Endothelial cell of umbilical vein (primary cell): ENCODE measurements around the gene PTPRO.

Experiments
- EZH2 ChIP-seq: IDR thresholded peaks from 2 replicates; pipeline ENCODE4 v1.6.1; 2012; ENCODE audit warnings: borderline replicate concordance, low read depth, mild to moderate bottlenecking, moderate library complexity, low read length, inconsistent platforms; ENCODE audit not compliant: severe bottlenecking
- JUN ChIP-seq: IDR thresholded peaks from 2 replicates; pipeline ENCODE4 v1.6.1; 2011; ENCODE audit warnings: borderline replicate concordance, low read depth; ENCODE audit not compliant: insufficient read length, insufficient read depth
- MYC ChIP-seq: IDR thresholded peaks from one replicate; pipeline ENCODE4 v1.6.1; 2011; ENCODE audit warnings: mild to moderate bottlenecking, low read depth, low read length
- POLR2A ChIP-seq: IDR thresholded peaks from 2 replicates; pipeline ENCODE4 v1.6.1; 2012; ENCODE audit warnings: low read depth, mild to moderate bottlenecking, control low read depth, low read length
- POLR2AphosphoS5 ChIP-seq: IDR thresholded peaks from 2 replicates; pipeline ENCODE4 v1.6.1; 2012; ENCODE audit warnings: low read depth, mild to moderate bottlenecking, control low read depth, low read length, moderate library complexity; ENCODE audit not compliant: insufficient read depth
- TF ChIP-seq, protein P1 (sequence below), 2 donors: IDR thresholded peaks; 1 replicate in 1 of 2; 2 replicates in 1 of 2; pipeline ENCODE4 v1.5.1; 2011; ENCODE audit warnings: low read length in 2 of 2, mild to moderate bottlenecking in 2 of 2, moderate library complexity in 2 of 2, control low read depth in 1 of 2, inconsistent platforms in 1 of 2, low read depth in 1 of 2; ENCODE audit not compliant: insufficient read depth in 1 of 2; ENCODE audit errors: extremely low read depth in 1 of 2
- TF ChIP-seq, protein P2 (sequence below): IDR thresholded peaks from 2 replicates; pipeline ENCODE4 v1.6.1; 2011; ENCODE audit not compliant: insufficient read depth, insufficient read length

DNA sequence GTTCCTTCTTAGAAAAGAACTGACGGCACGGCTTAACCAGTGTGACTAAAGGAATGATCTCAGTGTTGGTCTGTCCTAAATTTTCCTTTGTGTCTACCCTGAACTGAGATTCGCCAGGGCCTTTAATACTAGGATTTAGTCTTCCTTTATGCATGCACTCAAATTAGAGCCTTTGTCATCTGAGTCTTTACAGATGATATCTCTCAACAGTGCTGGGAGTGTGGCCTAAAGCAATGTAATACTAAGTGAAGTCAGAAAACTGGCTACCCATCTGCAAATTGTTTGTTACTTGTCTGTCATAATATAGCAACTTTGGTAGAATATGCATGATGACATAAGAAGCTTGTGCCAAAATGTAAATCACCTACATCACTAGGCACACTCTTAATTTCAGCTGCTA lies 95.4 kb downstream of the PTPRO start:
- TF ChIP-seq POLR2A (no peak), MYC (no peak), POLR2AphosphoS5 (no peak), EZH2 (no peak), JUN (no peak)
- TF ChIP-seq, protein P1, sequence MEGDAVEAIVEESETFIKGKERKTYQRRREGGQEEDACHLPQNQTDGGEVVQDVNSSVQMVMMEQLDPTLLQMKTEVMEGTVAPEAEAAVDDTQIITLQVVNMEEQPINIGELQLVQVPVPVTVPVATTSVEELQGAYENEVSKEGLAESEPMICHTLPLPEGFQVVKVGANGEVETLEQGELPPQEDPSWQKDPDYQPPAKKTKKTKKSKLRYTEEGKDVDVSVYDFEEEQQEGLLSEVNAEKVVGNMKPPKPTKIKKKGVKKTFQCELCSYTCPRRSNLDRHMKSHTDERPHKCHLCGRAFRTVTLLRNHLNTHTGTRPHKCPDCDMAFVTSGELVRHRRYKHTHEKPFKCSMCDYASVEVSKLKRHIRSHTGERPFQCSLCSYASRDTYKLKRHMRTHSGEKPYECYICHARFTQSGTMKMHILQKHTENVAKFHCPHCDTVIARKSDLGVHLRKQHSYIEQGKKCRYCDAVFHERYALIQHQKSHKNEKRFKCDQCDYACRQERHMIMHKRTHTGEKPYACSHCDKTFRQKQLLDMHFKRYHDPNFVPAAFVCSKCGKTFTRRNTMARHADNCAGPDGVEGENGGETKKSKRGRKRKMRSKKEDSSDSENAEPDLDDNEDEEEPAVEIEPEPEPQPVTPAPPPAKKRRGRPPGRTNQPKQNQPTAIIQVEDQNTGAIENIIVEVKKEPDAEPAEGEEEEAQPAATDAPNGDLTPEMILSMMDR (IDR thresholded peaks at IDR 0.05; ENCODE audit: extremely low read depth in 1 of 2, insufficient read depth in 1 of 2, low read depth in 1 of 2, low read length in 2 of 2): no peak
- TF ChIP-seq, protein P2, sequence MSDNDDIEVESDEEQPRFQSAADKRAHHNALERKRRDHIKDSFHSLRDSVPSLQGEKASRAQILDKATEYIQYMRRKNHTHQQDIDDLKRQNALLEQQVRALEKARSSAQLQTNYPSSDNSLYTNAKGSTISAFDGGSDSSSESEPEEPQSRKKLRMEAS: no peak
